Amniotic epithelial cell (primary cell): Measurements from ENCODE around the gene ERMARD.
A peak's percentile ranks its signal among the peaks of the same experiment; 100 is the strongest.

Experiments used
- DNase-seq: peaks from one replicate; pipeline ENCODE4 v3.0.0-alpha.2; 2010; ENCODE audit warnings: low read depth

The ERMARD gene

DNA sequence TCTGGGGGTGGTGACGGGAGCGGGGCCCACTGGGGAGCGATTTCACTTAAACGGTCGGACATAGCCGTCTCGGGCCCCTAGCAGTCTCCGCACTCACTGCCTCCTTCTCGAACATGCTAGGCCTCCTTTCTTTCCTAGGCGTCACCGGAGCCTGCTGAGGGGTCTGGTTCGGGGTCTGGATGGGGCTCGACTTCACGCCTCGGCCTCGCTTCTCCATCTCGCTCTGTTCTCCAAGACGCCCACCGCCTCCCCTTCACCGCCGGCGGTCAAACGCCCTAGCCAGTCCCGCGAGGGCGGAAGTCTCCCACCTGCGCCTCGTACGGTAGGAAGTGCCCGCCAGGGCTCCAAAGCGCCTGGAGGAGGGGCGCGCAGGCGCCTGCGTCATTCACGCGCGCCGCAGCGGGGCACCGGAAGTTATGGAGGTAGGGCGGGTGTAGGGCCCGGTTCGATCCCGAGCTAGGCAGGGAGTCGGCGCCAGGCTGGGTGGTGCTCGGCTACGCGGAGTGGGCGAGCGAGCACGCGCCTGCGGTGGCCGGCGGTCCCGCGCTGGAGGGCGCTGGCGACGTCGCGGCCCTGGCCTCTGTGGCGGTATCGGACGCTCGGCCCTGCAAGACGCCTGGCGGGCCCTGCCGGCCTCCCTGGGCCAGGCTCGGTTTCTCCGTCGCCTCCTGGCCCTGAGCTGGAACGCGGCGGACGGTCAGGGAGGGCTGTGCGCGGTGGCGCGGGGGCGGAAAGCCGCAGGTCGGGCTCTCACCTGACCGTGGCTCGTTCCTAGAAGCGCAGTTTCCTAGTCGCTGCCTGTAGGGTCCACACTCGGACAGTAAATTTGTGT is at the start of gene ERMARD, which contains the start of gene DYNLT2:
ERMARD (plus strand) TSS at position 381 of the 832 bp plus-strand sequence; CDS start at position 417, 36 bp downstream.
DYNLT2 (minus strand) TSS at position 331 of the 832 bp plus-strand sequence; CDS start at position 217, 114 bp downstream.
- peak; percentile 92 for DNase-seq

DNA sequence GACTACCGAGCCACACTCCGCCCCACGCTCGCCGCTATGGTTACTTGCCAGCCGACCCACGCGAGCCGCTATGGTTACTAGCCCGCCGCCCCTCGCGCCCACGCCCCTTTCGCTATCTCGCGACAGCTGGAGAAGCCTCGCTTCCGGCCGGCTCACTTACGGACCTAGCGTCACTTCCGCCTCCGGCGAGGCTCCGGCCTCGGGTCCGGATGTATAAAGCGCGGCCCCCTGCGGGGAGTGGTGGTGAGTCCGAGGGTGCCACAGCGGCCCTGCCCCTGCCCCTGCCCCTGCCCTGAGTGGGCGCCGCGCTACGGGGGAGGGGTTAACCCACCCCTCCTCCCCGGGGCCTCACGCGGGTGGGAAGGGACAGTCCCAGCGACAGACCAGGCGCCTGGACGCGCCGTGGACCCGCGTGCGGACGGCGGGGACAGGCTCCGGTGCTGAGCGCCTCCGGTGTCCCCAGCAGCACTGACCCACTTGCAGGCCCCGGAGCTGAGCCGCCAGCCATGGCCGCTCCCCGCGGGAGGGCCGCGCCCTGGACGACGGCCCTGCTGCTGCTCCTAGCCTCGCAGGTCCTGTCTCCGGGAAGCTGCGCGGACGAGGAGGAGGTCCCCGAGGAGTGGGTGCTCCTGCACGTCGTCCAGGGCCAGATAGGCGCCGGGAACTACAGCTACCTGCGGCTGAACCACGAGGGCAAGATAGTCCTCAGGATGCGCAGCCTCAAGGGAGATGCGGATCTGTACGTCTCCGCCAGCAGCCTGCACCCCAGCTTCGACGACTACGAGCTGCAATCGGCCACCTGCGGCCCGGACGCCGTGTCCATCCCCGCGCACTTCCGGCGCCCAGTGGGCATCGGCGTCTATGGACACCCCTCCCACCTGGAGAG is 49.2 kb upstream of the ERMARD start, which contains the start of the genes C6orf120 and WDR27:
C6orf120 (plus strand) TSS at position 173 of the 886 bp plus-strand sequence; CDS start at position 507, 334 bp downstream.
WDR27 (minus strand) TSS at position 76 of the 886 bp plus-strand sequence. CDS start 13,024 bp downstream, outside the sequence.
- DNase-seq: peak; percentile 94

- no peak for DNase-seq
Measured at GRCh38 chr6:169702840-169703246, 48.6 kb upstream of the ERMARD start.

GRCh38 chr6:169707772-169708171 is 43.6 kb upstream of the ERMARD start:
- DNase-seq: peak; percentile 29

DNA sequence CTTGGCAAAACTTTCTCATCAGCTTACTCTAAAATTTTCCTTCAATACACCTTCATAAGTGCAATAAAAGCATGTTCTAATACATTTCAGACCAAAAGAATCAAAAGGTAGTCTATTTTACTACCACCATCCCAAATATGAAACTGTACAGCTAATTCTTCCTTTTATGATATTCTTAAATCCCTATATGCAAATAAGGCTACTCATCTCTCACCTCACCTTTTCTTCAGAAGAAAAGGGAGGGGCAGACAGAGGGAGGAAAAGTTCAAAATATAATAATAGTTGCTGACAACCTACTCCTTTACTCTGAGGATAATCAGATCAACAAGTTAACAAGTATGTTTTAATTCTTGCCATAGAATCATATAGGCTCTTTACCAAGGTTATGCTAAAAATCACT is 42.1 kb upstream of the ERMARD start:
- DNase-seq: no peak

GRCh38 chr6:169710009-169710408 is 41.4 kb upstream of the ERMARD start:
- no peak for DNase-seq

GRCh38 chr6:169714178-169714577 is 37.2 kb upstream of the ERMARD start:
- peak; percentile 46 for DNase-seq

- DNase-seq: no peak
Measured at GRCh38 chr6:169714595-169714994, 36.8 kb upstream of the ERMARD start.

GRCh38 chr6:169719117-169719516 is 32.3 kb upstream of the ERMARD start:
- peak; percentile 82 for DNase-seq

- DNase-seq: no peak
Measured at GRCh38 chr6:169720207-169720855, 31.1 kb upstream of the ERMARD start.

DNA sequence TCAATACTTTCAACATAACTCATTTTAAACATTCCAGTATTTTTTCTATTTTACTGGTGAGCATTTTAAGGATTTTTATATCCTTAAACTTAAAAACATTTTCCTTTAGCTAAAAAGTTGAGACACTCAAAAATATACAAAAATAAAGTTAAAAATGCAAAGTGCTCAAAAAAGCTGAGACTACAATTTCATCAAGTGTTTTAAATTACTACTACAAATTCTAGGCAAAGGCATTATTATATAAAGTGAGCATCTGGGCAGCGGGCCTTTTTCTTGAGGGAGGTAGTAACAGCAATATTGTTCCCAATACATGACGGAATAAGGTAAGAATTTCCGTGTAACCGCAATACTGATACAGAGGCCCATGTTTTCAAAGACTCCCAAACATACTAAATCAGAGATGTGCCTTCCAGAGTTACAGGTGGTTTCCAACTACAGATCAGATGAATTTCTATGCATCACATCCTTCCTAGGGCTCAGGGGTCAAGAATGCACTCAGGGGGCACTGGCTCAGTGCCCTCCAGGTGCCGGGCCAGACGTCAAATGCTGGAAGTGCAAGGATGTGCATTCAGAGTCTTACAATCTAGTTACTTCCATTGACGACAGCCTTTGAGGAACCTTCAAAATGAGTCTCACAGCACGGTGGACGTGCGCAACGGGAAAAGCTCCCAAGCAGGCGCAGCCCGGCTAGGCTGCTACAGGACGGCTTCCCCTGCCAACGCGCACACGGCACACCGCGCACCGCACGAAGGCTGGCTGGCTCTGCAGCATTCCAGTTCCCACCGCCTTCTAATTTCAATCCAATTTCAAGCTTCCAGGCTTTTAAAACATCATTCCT is 28.8 kb upstream of the ERMARD start:
- peak; percentile 91 for DNase-seq

GRCh38 chr6:169723200-169723909 is 28.1 kb upstream of the ERMARD start:
- peak; percentile 57 for DNase-seq

GRCh38 chr6:169723991-169724493 is 27.4 kb upstream of the ERMARD start:
- no peak for DNase-seq

GRCh38 chr6:169724494-169725124 is 26.8 kb upstream of the ERMARD start, which contains the start of gene PHF10:
PHF10 (minus strand) TSS chr6:169724500; CDS start chr6:169723931, 569 bp downstream.
- no peak for DNase-seq

GRCh38 chr6:169725125-169726048 is 26.0 kb upstream of the ERMARD start:
- peak; percentile 99 for DNase-seq

DNA sequence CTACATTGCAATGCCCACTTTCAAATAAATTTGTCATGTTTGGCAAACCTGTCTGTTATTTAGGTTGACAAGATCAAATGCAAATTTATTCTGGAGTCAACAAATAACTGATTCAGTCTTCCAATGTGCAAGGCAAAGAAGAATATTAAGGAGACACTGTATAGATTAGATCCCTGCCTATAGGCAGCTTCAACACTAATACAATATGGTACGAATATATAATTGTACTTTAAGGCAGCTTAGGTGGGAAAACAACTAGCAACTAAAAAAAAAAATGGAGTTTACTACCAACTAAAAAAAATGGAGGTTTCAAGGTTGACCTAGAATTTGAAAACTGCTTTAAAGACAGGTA is 25.4 kb upstream of the ERMARD start:
- DNase-seq: no peak

- DNase-seq: no peak
Measured at GRCh38 chr6:169726963-169727362, 24.5 kb upstream of the ERMARD start.

DNA sequence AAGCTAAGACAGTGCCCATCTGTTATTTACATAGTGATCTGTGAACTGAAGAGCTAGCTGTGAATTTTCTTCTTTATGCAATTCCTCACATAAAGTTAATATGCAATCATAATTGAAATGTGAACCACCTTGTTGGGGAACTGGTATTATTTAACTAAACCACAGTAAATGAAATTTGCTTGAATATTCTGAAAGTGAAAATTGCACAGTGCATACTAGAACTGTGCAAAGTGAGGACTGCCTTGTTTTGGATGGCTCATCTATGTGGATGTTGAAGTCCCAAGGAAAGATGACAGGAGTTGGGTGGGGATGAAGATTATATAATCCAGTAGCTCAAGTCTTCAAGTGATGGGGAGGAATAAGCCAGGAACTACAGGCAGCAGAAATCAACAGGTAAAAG is 21.5 kb upstream of the ERMARD start:
- no peak for DNase-seq
